Activated T-cell treated with anti-CD3 and anti-CD28 coated beads, Interleukin-2, amount 50 U/mL, for 72 hours (primary cell): ENCODE measurements around the gene DNAH5. TPM values are rescaled to one million over a fixed set of nuclear protein-coding genes. Genes with fewer than 3 reads are reported as not detected.
"Not testable (repeated sequence)": the region's sequence is repeated elsewhere in the genome, so short reads cannot be mapped to it uniquely, and the experiment has no call there.

Source experiments
- ATAC-seq, 2 donors: fragments of 150-1000 bp; cut with Tn5 transposase; replicated peaks in 1 of 2; 2 replicates each; pipeline ENCODE4 v1.10.0; 2021; ENCODE audit warnings: moderate library complexity in 2 of 2, mild to moderate bottlenecking in 1 of 2
- DNase-seq, 2 donors: peaks; one replicate each; pipeline ENCODE4 v3.0.0; 2021 to 2022; ENCODE audit warnings: mixed read lengths in 1 of 2
- H3K27ac Mint-ChIP-seq: one replicate; pipeline ENCODE4 v1.8.0; 2022; ENCODE audit warnings: mild to moderate bottlenecking, moderate library complexity, mixed read lengths
- H3K27me3 Mint-ChIP-seq: one replicate; pipeline ENCODE4 v1.8.0; 2022; ENCODE audit warnings: low read depth, mixed read lengths
- H3K36me3 Mint-ChIP-seq, 2 donors: one replicate each; pipeline ENCODE4 v1.8.0; 2022; ENCODE audit warnings: mixed read lengths in 2 of 2, mild to moderate bottlenecking in 1 of 2; ENCODE audit not compliant: insufficient read depth in 2 of 2
- H3K4me1 Mint-ChIP-seq: one replicate; pipeline ENCODE4 v1.8.0; 2022; ENCODE audit warnings: low read depth, mixed read lengths
- H3K4me3 Mint-ChIP-seq, 2 donors: one replicate each; pipeline ENCODE4 v1.8.0; 2022; ENCODE audit warnings: mild to moderate bottlenecking in 2 of 2, mixed read lengths in 2 of 2, moderate library complexity in 2 of 2
- H3K9me3 Mint-ChIP-seq, 2 donors: one replicate each; pipeline ENCODE4 v1.8.0; 2022; ENCODE audit warnings: mixed read lengths in 2 of 2
- total RNA-seq, 2 donors: library from RNA; stranded (reverse); gene quantifications; one replicate each; pipeline ENCODE4 v1.2.3, GENCODE V29; 2022

Gene DNAH5
- total RNA-seq, 2 donors from 2014 or later, result not detected

DNA sequence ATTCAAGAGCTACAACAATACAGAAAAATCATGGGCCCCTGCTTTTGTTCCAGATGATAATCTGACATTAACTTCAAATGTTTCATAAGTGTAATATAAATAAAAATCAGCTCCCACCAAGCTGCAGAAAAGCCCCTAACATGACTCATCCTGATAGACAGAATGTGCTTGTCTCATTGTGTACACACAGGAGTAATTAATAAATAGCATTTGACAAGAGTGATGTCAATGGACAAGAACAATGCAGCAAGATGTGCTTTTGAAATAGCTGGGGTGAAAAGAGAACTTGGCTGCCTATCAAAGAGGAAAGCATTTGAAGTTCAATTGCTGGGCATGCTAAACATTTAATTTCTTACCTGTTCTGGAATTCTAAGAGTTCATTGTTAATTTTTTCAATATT lies 79.2 kb downstream of the DNAH5 start:
- H3K4me1 Mint-ChIP-seq, result no peaks in the 10 kb centered on the region
- H3K9me3 Mint-ChIP-seq, result peaks cover 8 to 9% of the 10 kb centered on the region in 2 donors
- H3K27ac Mint-ChIP-seq, result no peak overlapping the region

DNA sequence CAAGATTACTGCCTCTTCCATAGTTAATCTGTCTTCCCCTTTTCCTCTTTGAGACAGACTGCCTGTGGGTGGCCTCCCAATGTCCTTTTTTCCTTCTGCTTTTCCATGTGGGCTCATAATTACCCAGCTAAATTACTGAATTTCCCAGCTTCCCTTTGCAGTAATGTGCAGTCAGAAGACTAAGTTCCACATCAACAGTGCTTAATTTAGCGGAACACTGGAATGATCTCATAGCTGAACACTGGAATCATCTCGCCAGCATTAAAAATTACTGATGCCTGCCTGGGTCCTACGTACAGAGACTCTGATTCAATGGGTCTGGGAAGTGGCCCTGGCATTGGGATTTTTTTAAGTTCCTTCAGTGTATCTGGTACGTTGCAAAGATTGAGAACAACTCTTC lies 84.3 kb downstream of the DNAH5 start:
- Mint-ChIP-seq H3K36me3 (peaks cover 0 to 1% of the 10 kb centered on the region in 2 donors), H3K4me3 (no peak overlapping the region), H3K27me3 (no peaks in the 10 kb centered on the region), H3K9me3 (peaks cover 17 to 20% of the 10 kb centered on the region in 2 donors), H3K27ac (no peak overlapping the region), H3K4me1 (no peaks in the 10 kb centered on the region)
- ATAC-seq (no peak), DNase-seq (no peak)

More for the DNA sequence above, 79.2 kb downstream of the DNAH5 start:
- DNase-seq (no peak), ATAC-seq (no peak)
- Mint-ChIP-seq H3K36me3 (peaks cover 0 to 1% of the 10 kb centered on the region in 2 donors), H3K27me3 (no peaks in the 10 kb centered on the region), H3K4me3 (no peak overlapping the region)

DNA sequence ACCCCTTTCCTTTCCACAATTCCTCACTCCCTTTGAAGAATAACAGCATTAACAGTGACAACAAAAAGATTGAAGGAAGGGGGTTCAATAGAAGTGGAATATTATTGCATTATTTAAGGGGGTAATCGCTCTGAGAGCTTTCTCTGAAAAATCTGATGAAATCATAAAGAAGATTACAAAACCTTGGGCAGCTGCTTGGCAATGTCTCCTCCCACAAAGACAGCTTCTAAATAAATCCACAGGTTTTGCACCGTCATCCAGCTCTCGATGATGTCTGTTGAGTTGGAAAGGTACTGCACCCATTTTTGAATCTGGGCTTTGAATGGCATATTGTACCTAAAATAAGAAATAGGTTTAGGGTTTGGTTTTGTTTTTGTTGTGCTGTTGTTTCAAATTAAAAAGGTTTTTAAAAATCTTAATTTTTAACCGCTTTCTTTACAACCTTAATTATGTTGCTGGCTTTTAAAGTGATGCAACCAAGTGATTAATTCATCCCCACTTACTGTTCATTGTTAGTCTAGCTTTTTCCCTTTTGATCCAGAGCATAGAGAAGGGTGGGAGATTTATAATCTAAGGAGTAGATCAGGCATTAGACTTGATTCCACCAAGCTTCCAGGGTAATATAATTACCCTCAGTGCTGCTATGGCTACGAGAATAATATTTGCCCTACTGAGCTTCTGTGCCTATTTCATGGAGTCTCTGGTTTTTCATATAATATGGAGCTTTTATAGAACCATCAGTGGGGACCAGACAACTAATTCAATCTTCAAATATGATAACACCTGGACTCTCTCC lies 85.0 kb downstream of the DNAH5 start:
- Mint-ChIP-seq H3K9me3 (peaks cover 18 to 20% of the 10 kb centered on the region in 2 donors), H3K4me3 (no peak overlapping the region), H3K27me3 (no peaks in the 10 kb centered on the region), H3K36me3 (peaks cover 0 to 1% of the 10 kb centered on the region in 2 donors), H3K4me1 (no peaks in the 10 kb centered on the region), H3K27ac (no peak overlapping the region)
- no peak for ATAC-seq
- DNase-seq, result no peak

DNA sequence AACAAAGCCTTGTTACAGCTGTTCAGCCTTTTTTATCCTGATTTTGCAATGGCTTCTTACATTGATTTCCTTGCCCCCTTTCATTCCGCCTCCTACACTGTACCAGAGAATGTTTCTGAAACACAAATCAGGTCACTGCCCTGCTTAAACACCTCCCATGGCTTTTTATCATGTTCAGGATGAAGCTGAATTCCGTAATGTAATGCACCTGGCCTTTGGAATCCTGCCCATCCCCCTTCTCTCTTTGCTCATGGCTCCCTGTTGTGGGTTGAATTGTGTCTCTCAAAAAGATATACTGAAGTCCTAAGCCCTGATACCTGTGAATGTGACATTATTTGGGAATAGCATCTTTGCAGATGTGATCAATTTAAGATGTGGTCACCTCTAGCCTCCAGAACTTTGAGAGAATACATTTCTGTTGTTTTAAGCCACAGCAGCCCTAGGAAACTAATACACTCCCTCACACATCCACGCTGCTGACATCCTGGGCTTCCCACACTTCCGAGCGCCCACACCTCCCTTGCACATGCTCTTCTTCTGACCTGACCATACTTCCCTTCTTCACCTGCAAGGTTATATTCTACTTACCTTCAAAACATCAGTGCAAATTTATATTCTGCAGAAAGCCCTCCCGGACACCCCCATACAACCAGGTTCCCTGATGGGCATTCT lies 101.2 kb downstream of the DNAH5 start:
- Mint-ChIP-seq H3K27me3 (no peaks in the 10 kb centered on the region), H3K27ac (no peak overlapping the region), H3K4me3 (no peak overlapping the region), H3K9me3 (peaks cover 2 to 7% of the 10 kb centered on the region in 2 donors), H3K4me1 (no peaks in the 10 kb centered on the region), H3K36me3 (no peaks in the 10 kb centered on the region)
- DNase-seq (no peak), ATAC-seq (no peak)

DNA sequence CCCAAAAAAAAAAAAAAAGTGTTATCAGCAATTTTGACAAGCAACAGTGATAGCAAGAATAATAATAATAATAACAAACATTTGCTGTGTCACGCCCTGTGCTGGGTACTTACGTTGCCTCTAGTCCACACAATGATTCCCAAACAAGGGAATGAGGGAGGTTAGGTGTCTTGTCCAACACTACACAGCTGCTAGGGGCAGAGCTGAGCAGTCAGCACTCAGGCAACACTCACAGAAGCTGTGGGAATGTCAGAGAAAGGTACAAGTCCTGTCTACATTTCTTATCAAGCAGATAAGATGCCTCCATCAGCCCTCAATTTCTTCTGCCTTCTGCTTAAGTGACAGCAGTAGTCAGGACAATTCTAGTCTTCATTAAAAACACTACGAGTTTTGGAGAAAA lies 111.0 kb downstream of the DNAH5 start:
- Mint-ChIP-seq H3K9me3 (peaks cover 9 to 12% of the 10 kb centered on the region in 2 donors), H3K27me3 (no peaks in the 10 kb centered on the region)
- ATAC-seq, result no peak

DNA sequence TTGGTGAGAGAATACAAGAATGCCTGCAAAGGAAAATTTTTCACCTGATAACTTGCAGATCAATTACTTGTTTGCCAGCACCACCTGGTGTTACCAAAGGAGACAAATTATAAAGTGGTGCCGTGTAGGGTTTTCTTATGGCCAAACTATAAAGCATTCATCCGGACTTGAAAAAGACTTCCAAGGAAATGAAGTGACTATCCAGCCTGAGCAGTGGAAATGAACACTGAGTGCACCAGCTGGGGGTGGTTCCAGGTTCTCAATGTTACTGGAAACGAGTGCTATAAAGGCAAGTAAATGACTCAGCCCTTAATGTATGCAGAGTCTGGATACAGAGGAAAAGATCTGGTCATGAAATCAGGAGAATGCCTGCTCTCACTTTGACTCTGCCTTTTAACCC lies 113.1 kb downstream of the DNAH5 start:
- no peak for DNase-seq
- Mint-ChIP-seq H3K27me3 (no peaks in the 10 kb centered on the region), H3K4me3 (no peak overlapping the region), H3K27ac (no peak overlapping the region), H3K9me3 (peaks cover 5 to 14% of the 10 kb centered on the region in 2 donors), H3K36me3 (no peaks in the 10 kb centered on the region), H3K4me1 (no peaks in the 10 kb centered on the region)
- ATAC-seq, result no peak

More for the DNA sequence above, 111.0 kb downstream of the DNAH5 start:
- Mint-ChIP-seq H3K4me1 (no peaks in the 10 kb centered on the region), H3K27ac (no peak overlapping the region), H3K36me3 (peaks cover 0 to 3% of the 10 kb centered on the region in 2 donors), H3K4me3 (no peak overlapping the region)
- DNase-seq, result no peak

DNA sequence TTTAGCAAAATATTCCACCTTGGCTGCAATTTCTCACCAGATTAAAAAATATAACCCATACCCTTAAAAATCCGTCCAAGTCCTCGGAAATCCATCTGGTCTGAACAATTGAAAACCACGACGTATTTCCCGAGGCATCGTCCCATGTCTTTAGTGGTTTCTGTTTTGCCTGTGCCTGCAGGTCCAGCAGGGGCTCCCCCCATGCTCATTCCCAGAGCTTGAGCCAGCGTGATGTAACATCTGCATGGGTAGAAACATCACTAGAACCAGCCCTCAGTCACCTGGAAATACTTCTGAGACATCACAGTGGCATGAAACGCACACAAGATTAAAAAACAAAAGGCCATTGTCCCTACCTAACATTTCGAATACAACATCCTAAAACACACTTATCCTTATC lies 114.0 kb downstream of the DNAH5 start:
- Mint-ChIP-seq H3K4me1 (no peaks in the 10 kb centered on the region), H3K27ac (no peak overlapping the region), H3K9me3 (peaks cover 7 to 13% of the 10 kb centered on the region in 2 donors), H3K36me3 (no peaks in the 10 kb centered on the region), H3K4me3 (no peak overlapping the region), H3K27me3 (no peaks in the 10 kb centered on the region)
- no peak for DNase-seq
- no peak for ATAC-seq

DNA sequence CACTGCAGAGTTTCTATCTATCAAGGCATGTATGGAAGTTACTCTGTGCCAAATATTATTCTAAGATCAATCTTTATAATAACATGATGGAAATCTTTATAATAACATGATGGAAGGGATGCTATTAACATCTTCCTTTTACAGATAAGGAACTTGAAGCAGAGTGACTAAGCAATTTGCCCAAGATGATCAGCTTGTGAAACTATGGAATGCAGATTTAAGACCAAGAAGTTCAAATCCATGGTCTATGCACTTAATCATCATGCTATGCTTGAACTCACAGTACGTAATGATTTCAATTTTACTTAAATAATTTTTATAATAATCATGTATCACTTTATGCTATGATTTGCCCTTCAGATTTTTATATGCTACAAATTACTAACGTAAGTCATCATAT lies 123.1 kb downstream of the DNAH5 start:
- ATAC-seq (no peak), DNase-seq (no peak)
- Mint-ChIP-seq H3K4me3 (no peak overlapping the region), H3K36me3 (no peaks in the 10 kb centered on the region), H3K9me3 (peaks cover 2% of the 10 kb centered on the region in 2 donors), H3K4me1 (no peaks in the 10 kb centered on the region), H3K27ac (no peak overlapping the region), H3K27me3 (no peaks in the 10 kb centered on the region)

DNA sequence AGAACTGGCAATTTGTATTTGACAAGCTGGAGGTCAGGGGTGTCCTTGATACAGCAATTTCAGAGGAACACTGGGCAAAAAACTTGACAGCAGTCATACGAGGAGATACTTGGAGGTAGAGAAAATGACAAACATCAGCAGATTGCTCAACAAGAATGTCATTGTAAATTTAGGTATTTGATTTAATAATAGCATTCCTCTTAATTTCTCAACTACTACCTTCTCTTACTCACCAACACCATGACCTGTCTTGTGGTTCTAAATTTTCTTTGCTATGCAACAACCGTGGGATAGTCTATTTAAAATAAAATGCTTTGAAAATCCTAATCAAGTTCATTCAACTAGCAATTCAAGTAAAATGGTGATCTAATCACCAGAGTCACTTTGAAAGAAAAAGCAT lies 128.4 kb downstream of the DNAH5 start:
- ATAC-seq (no peak), DNase-seq (no peak)
- H3K9me3 Mint-ChIP-seq, result no peaks in the 10 kb centered on the region
- H3K4me3 Mint-ChIP-seq, result no peak overlapping the region
- H3K4me1 Mint-ChIP-seq, result no peaks in the 10 kb centered on the region
- no peaks in the 10 kb centered on the region for H3K36me3 Mint-ChIP-seq
- H3K27me3 Mint-ChIP-seq, result no peaks in the 10 kb centered on the region
- H3K27ac Mint-ChIP-seq, result no peak overlapping the region

DNA sequence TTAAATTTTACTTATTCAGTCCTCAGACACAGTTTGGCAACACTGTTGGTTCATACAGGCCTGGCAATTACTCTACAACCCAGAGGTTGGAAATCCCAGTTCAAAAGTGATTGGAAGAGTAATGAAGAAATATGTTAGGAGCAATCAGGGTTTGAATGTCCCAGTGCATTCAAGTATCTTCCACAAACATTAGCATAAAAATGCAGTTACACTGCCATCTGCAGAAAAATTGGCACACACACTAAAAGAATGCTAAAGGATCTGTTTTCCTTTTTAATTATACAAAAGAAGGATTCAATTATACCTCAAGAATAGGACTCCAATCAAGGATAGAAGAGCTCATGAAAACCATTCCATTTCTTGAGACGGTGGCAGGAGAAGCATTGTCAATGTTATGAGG lies 130.2 kb downstream of the DNAH5 start:
- DNase-seq, result no peak
- Mint-ChIP-seq H3K9me3 (peaks cover 0 to 3% of the 10 kb centered on the region in 2 donors), H3K4me1 (no peaks in the 10 kb centered on the region), H3K27ac (no peak overlapping the region), H3K4me3 (no peak overlapping the region), H3K27me3 (no peaks in the 10 kb centered on the region), H3K36me3 (peaks cover 1 to 2% of the 10 kb centered on the region in 2 donors)
- no peak for ATAC-seq

DNA sequence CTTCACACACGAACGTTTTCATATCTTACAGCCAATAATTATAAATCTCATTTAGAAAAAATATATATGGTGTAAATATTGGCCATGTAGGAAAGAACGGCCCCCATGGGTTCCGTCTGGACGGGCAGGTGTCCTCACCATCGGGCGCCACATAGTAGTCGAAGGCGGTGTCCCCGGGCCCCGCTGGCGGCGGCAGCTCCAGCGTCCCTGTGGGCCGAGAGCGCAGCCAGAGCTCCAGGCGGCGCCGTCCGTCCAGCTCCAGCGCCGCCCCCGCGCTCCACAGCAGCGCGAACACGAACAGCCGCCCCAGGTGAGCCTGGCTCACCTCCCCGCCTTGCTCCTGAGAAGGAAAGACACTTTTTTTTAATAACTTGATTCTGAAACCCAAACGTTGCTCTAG lies 134.6 kb downstream of the DNAH5 start:
- H3K27me3 Mint-ChIP-seq, result no peaks in the 10 kb centered on the region
- peaks cover 2 to 3% of the 10 kb centered on the region in 2 donors for H3K9me3 Mint-ChIP-seq
- no peaks in the 10 kb centered on the region for H3K4me1 Mint-ChIP-seq
- no peak for ATAC-seq
- DNase-seq, result no peak
- peaks cover 1 to 2% of the 10 kb centered on the region in 2 donors for H3K36me3 Mint-ChIP-seq
- H3K4me3 Mint-ChIP-seq, result no peak overlapping the region
- no peak overlapping the region for H3K27ac Mint-ChIP-seq

DNA sequence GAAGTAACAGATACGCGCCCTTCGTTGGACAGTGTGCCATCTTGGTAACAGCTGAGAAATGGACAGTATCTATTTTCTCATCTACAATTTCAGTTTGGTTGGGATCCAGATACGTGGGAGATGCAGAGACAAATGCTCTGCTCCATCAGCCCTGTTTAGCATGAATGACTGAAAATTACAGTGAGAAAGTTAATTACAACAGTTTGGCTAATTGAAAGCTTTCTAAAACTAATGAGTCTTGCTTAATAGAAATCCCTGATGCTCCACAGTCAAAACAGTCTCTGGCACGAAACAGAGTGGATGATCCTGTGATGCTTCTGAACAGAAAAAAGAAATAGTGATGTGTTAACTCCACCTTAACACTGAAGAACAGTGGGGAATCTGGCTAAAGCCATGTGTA lies 140.2 kb downstream of the DNAH5 start:
- DNase-seq (no peak), ATAC-seq (no peak)
- Mint-ChIP-seq H3K4me3 (no peak overlapping the region), H3K27me3 (no peaks in the 10 kb centered on the region), H3K9me3 (peaks cover 2% of the 10 kb centered on the region in 2 donors), H3K4me1 (no peaks in the 10 kb centered on the region), H3K36me3 (no peaks in the 10 kb centered on the region), H3K27ac (no peak overlapping the region)

DNA sequence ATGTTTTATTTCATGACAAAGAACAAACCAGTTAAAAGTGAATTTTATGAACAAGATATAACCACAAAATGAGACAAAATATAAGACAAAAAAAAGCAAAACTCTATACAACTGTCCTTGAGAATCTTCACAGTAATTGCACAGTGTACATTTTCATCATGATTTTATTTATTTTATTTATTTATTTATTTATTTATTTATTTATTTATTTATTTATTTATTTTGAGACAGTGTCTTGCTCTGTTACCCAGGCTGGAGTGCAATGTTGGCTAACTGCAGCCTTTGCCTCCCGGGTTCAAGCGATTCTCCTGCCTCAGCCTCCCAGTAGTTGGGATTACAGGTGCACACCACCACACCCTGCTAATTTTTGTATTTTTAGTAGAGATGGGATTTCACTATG lies 145.9 kb downstream of the DNAH5 start:
- not testable (repeated sequence) for ATAC-seq, H3K4me3 Mint-ChIP-seq, DNase-seq, H3K36me3 Mint-ChIP-seq, H3K27ac Mint-ChIP-seq, H3K4me1 Mint-ChIP-seq, H3K27me3 Mint-ChIP-seq
- H3K9me3 Mint-ChIP-seq, result peaks cover 10 to 15% of the 10 kb centered on the region in 2 donors
